Left lung (tissue), 10 donors: ENCODE data around the gene MYH4. TPM values are rescaled to one million over a fixed set of nuclear protein-coding genes. Genes with fewer than 3 reads are reported as not detected.

ENCODE experiments used
- ATAC-seq: fragments of 200-7000 bp; cut with Tn5 transposase; one replicate; pipeline ENCODE4 v1.9.1; 2020; ENCODE audit warnings: moderate library complexity
- DNase-seq, 4 donors: peaks; one replicate each; pipeline ENCODE4 v3.0.0-alpha.2; 2013 to 2020
- H3K27ac ChIP-seq, 2 donors: fragments of 200-600 bp; sonication (generic) in 1 of 2; one replicate each; pipeline versions ENCODE4 v1.5.0 to v1.8.0; 2020 to 2021
- H3K27me3 ChIP-seq, 2 donors: fragments of 200-600 bp; sonication (generic) in 1 of 2; one replicate each; pipeline versions ENCODE4 v1.5.0 to v1.8.0; 2020 to 2021
- H3K36me3 ChIP-seq, 2 donors: fragments of 200-600 bp; sonication (generic) in 1 of 2; one replicate each; pipeline versions ENCODE4 v1.5.0 to v1.8.0; 2020 to 2021
- H3K4me1 ChIP-seq, 2 donors: fragments of 200-600 bp; one replicate each; pipeline ENCODE4 v1.8.0; 2021
- H3K4me3 ChIP-seq, 2 donors: fragments of 200-600 bp; sonication (generic) in 1 of 2; one replicate each; pipeline versions ENCODE4 v1.5.0 to v1.8.0; 2020 to 2021; ENCODE audit warnings: mild to moderate bottlenecking in 1 of 2
- H3K9me3 ChIP-seq, 2 donors: fragments of 200-600 bp; sonication (generic) in 1 of 2; one replicate each; pipeline versions ENCODE4 v1.5.0 to v1.8.0; 2020 to 2021
- intact Hi-C, 2 donors: fragments of 100-400 bp; cut with DNase I; formaldehyde crosslinking; loops; one replicate each; pipeline versions ENCODE4 v1.11.2 to v1.14.2; 2022
- polyA plus RNA-seq, 6 donors: library from polyadenylated mRNA; unstranded; fragments of 120-200 nt; gene quantifications; one replicate each; pipeline ENCODE4 v1.2.1, GENCODE V29; 2013; ENCODE audit not compliant: insufficient read length in 6 of 6
- total RNA-seq, 2 donors: library from RNA; stranded (reverse); fragmentation: NEBNext Ultra II Directional; extraction: Animal tissue kit (Norgen Biotek cat#: 25700); gene quantifications; one replicate each; pipeline ENCODE4 v1.2.1, GENCODE V29; 2021
- TF ChIP-seq, protein P1 (sequence below), 2 donors: fragments of 200-600 bp; sonication (generic) in 1 of 2; IDR thresholded peaks; one replicate each; pipeline versions ENCODE4 v1.5.0 to v1.8.0; 2021; ENCODE audit warnings: antibody characterized with exemption in 2 of 2
- donor health status: DM: no; HTN: yes; CAD: no.
- donor health status: DM: no; HTN: no; CAD: no.

The MYH4 gene
- total and polyA plus RNA-seq, 8 donors: not detected

DNA sequence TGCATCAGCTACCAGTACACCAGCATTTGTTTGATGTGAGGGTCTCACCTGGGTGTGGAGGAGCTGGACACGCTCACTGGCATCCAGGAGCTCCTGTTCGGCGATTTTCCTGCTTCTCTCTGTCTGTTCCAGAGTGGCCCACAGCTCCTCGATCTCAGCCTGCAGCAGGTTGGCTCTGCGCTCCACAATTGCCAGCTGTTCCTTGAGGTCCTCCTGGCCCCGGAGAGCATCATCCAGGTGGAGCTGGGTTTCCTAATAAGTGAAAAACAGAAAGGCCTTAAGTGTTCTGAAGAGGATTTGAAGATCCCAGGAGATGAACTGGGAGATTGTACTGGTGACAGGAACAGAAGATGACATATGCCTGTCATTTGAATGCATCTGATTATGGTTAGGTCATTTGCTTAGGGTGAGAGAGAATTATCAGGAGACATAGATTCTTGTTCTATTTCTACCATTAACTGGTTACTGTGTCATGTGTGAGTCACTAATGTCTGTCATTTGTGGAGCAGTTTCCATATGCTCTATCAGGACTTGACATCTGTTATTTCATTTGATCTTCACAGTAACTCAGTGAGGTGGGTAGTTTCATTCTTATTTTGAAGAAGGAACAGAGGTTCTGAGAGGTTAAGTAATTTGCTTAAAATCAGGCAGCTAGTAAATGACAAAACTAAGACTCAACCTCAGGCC is 75.0 kb downstream of the MYH4 start:
- DNase-seq: no peak
- H3K27ac ChIP-seq: no peak overlapping the region
- no peaks in the 10 kb centered on the region for H3K36me3 ChIP-seq
- no peak for ATAC-seq
- TF ChIP-seq, protein P1, sequence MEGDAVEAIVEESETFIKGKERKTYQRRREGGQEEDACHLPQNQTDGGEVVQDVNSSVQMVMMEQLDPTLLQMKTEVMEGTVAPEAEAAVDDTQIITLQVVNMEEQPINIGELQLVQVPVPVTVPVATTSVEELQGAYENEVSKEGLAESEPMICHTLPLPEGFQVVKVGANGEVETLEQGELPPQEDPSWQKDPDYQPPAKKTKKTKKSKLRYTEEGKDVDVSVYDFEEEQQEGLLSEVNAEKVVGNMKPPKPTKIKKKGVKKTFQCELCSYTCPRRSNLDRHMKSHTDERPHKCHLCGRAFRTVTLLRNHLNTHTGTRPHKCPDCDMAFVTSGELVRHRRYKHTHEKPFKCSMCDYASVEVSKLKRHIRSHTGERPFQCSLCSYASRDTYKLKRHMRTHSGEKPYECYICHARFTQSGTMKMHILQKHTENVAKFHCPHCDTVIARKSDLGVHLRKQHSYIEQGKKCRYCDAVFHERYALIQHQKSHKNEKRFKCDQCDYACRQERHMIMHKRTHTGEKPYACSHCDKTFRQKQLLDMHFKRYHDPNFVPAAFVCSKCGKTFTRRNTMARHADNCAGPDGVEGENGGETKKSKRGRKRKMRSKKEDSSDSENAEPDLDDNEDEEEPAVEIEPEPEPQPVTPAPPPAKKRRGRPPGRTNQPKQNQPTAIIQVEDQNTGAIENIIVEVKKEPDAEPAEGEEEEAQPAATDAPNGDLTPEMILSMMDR (IDR thresholded peaks at IDR 0.05): no peak
- no peak overlapping the region for H3K4me3 ChIP-seq
- no peaks in the 10 kb centered on the region for H3K9me3 ChIP-seq
- H3K27me3 ChIP-seq: peaks cover 3 to 30% of the 10 kb centered on the region in 2 donors
- intact Hi-C loops: no loop called here
- no peaks in the 10 kb centered on the region for H3K4me1 ChIP-seq

Other genes starting within 250 kb of the MYH4 start
- not detected for gene MYH13, start 96.6 kb downstream of the MYH4 start, total RNA-seq
- gene MYH13, start 96.6 kb downstream of the MYH4 start, polyA plus RNA-seq: under 1 TPM in 2 of 6 donors, not detected in 4; 0.03 TPM
- gene MYH8, start 47.6 kb downstream of the MYH4 start, total RNA-seq: not detected
- not detected for gene MYH8, start 47.6 kb downstream of the MYH4 start, polyA plus RNA-seq
- gene MYH1, start 49.0 kb upstream of the MYH4 start, total RNA-seq: under 1 TPM; 0.05 to 0.20 TPM
- gene MYH1, start 49.0 kb upstream of the MYH4 start, polyA plus RNA-seq: not detected
- gene MYH2, start 80.1 kb upstream of the MYH4 start, total RNA-seq: under 1 TPM; 0.05 to 0.17 TPM
- gene MYH2, start 80.1 kb upstream of the MYH4 start, polyA plus RNA-seq: not detected
- gene MYH3, start 187.8 kb upstream of the MYH4 start, total RNA-seq: 1 to 10 TPM; 1.5 to 2.9 TPM
- gene MYH3, start 187.8 kb upstream of the MYH4 start, polyA plus RNA-seq: 1 to 10 TPM; 3.5 to 7.1 (median 4.6) TPM
- 10 to 100 TPM; 24.5 to 25.1 TPM for gene SCO1, start 228.0 kb upstream of the MYH4 start, total RNA-seq
- gene SCO1, start 228.0 kb upstream of the MYH4 start, polyA plus RNA-seq: 10 to 100 TPM; 25.9 to 29.6 (median 28.0) TPM
- gene ADPRM, start 228.0 kb upstream of the MYH4 start, total RNA-seq: 1 to 10 TPM; 6.2 to 6.5 TPM
- gene ADPRM, start 228.0 kb upstream of the MYH4 start, polyA plus RNA-seq: 10 to 100 TPM; 18.8 to 25.7 (median 21.1) TPM